Hematopoietic multipotent progenitor cell (in vitro differentiated cells): ENCODE measurements around the gene TMEM86B. TPM values are rescaled to one million over a fixed set of nuclear protein-coding genes. Genes with fewer than 3 reads are reported as not detected.

Source experiments
- DNase-seq, 3 donors: peaks; one replicate each; pipeline ENCODE4 v3.0.0-alpha.2; 2011 to 2015; ENCODE audit warnings: low read depth in 2 of 3, low spot score in 2 of 3
- total RNA-seq: library from RNA; depleted of rRNA; stranded (reverse); fragments of >200 nt; gene quantifications from one replicate; pipeline ENCODE4 v1.2.3, GENCODE V29; 2012

TMEM86B gene
- total RNA-seq, 1 donor, result 12.4 TPM

DNA sequence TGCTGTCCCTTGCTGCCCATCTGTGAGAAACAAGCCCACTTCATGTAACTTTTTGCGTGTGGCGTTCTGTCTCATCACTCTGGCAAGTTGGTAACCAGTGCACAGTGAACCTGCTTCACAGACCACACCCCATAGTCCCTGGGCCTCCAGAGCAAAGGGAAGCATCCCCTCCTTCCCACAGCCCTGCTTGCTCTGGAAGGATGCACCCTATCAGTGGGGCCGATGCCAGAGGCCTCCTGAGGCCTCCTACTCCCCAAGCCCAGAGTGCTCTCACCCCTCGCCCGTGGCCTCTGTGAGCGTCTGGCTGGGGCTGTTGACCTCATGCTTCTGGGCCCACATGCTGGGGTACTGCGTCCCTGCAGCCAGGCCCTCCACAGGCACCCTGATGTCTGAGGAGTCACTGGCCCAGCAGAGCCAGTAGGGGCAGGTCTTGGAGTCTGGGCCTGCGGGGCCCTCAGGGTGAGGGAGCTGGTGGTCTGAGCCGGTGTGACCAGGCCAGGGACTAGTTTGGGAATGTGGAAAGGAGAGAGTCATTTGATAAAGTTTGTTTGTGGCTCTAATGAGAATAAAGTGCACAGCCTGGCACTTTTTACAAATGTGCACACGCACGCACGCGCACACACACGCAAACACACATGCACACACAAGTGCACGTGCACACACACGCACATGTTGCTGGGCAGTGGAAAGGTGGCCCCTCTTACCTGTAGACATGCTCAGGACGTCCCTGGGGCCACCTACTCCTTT, 5.1 kb downstream of the TMEM86B start:
- DNase-seq, result no peak

DNA sequence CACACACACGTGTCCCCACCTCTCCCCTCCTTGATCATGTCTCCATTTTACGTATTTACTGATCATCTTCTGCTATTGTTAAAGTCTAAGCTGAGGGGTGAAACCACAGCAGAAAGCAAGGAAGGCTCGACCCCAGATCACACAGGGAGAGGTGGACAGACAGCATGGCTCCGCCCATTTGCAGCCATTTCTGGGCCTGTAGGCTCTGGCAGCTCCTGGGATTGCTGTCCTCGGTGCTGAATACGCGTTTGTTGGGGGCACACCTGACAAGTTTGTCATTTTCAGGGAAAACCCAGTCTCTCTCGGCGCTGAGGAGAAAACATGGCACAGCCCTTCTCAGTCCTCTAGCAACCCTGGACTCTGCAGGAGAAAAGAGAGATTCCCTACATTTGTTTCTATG, 8.0 kb downstream of the TMEM86B start:
- DNase-seq, result no peak

DNA sequence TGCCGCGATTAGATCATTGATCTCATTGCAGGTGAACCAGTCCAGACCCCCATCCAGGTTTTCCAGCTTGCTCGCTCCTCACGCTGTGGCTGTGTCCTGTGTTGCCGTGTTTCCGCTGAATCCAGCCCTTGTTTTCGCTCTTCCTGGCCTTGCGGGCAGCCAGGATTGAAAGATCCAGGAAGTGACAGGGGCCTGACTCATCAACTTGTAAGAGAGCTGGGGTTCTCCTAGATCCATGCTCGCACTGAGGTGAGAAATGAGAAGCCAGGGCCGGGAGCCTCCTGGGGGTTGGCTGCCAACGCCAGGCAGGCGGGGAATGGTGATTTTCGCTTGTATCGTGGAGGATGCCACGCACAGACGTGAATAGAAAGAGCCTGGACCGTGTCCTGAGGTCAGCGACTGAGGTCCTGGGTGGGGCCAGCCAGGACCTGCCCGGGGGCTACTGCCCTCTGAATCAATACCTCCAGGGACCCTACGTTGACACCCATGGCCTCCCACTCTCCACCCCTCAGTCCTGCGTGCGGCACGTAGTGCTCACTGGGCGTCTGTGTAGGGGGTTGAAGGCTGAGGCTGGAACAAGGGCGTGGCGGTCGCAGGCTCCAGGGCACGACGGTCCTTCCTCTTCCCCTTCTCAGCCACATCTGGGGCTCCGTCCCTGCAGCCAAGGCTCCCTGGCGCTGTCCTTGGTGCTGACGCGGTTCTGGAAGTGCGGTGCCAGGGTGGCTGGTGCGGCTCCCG, 11.9 kb downstream of the TMEM86B start:
- DNase-seq, result peak in 2 of 3 donors; percentile 90 to 92

DNA sequence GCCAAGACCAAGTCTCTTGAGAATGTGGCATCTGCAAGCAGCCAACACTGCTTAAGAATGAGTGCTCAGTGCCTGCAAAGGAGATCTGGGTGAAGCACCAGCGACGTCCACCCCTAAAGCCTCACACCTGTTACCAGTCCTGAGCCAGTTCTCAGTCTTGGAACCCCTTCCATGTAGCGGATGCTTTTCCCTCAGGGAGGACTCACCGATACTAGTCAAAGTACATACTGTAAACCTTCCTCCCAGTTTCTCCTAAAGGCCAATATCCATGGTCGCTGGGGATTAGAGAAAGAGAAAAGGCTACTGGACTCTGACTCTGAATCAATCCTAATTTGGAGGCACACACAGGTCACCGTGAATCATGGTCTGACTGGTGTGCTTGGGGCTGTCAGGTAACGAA, 15.0 kb downstream of the TMEM86B start:
- no peak for DNase-seq

DNA sequence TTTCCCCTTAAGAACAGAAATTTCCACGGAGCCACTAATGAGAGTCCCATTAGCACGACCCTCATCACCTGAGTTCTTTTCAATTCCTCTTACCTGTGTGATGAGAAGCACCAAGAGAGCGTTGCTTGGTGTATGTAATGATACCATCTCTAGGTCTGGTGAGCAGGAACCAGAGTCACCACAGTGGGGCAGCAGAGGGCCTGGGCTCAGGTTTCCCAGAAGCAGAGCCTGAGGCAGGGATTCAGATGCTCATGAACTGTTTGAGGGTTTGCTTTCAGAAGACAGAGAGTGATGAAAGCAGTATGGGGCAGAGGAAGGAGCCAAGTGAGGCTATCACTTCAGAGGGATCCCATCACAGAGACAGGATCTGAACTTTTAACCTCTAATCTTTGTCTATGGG, 16.1 kb downstream of the TMEM86B start:
- DNase-seq, result peak in 1 of 3 donors; percentile 16

DNA sequence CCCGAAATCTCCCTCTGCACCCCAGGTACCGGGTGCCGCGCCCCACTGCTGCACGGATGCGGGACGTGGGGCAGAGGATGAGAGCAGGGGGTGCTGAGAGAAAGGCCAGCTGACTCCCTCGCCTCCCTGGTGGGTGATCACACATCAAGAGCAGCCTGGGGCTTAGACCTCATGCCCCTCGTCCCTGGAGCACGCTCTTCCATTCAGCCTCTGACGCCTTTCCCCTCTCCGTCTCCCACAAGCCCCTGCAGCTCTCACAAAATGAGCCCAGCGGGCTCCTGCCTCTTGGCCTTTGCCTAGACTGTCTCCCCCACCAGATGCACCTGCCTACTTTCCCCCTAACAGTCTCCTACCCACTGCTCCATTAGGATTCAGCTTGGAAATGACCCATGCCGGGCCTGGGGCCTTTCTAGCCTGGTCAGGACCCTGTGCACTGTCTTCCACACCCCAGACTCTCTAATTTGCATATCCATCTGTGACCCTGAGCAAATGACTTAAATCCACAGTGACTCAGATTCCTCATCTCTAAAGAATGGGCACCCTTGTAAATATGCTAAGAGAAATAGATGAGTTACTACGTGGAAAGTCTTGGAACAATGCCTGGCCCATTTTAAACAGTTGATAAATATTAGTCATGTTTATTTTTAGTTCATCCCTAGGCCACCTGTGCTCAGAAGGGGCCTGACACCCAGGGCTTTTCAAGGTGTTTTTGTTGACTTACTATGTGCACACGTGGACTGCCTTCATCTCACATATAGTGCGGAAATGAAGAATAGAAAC, 18.7 kb downstream of the TMEM86B start:
- no peak for DNase-seq

DNA sequence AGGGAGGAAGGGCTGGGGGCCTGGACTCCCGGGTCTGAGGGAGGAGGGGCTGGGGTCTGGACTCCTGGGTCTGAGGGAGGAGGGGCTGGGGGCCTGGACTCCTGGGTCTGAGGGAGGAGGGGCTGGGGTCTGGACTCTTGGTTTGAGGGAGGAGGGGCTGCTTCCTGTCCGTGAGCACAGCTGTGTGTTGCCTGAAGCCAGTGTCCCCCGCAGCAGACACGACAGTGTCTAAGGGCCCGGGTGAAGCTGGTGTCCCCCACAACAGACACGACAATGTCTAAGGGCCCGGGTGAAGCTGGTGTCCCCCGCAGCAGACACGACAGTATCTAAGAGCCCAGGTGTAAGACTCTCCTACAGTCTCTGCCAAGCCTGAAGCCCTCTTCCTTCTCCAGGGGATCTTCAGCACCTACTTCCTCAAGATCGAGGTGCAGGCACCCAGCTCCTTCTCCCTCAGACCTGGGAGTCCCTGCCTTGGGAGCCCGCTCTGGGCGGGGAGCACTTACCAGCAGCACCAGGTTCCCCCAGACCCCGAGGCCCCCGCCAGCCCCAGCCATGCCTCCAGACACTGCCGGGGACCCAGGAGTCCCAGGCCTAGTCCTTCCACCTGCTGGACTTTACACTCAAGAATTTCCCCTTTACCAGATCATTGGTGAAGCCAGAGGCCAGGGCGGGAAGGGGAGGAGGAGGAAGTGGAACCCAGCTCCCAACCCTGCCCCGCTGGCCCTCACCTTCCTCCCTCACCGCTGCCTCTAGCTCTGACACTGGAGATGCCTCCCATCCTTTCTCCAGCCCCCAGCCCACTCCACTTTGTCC, 19.5 kb downstream of the TMEM86B start, which contains the start of gene PTPRH:
PTPRH (minus strand) TSS at position 622 of the 813 bp plus-strand sequence; CDS start at position 554, 68 bp downstream.
- DNase-seq, result no peak

DNA sequence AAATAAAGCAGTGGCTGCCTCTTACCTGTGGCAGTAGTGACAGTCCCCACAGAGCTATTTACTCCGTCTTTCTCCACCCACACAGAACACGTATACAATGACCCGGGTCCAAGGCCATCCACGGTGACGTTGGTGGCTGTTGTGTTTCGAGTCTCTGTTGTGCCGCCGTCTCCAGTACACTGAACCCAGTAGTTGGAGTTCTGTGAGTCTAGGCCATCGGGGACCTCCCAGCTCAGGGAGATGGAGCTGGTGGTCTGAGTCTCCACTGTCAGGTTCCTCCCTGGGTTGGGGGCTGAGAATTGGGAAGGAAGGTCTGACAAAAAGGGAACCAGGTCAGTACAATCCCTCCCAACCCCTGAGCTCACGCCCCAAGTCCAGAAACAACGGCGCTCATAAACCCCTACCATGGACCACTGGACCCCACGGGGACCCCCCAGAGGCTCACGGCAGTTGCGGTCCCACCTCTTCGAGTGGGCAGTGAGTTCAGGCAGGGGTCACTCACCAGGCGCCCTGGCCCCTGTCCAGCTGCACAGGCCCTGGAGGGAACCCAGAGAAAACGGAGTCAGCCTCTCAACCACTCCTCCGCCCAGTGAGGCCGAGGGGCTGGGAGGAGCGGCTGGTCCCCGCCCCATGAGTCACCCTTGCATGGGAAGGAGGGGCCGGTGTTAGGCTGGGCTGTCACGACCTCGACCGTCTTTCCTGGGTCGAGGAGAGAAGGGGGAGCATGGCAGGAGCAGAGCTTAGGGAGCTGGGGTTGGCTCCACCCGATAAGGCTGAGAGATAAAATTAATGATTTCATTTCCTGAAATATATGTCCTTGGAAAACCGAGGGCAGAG, 21.7 kb downstream of the TMEM86B start:
- DNase-seq, result peak in 2 of 3 donors; percentile 61 to 69

DNA sequence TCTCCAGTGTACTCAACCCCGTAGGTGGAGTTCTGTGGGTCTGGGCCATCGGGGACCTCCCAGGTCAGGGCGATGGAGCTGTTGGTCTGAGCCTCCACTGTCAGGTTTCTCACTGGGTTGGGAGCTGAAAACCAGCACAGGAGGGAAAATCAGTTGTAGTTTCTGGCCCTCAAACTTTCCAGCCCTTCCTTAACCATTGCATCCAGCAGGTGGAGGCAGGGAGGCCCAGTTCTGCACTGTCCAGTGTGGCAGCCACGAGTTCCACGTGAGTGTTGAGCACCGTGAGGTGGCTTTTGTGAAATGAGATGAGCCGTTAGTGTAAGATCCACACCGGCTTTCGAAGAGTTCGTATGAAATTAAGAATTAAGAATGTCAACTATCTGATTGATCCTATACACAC, 26.4 kb downstream of the TMEM86B start:
- peak in 2 of 3 donors; percentile 22 to 39 for DNase-seq

DNA sequence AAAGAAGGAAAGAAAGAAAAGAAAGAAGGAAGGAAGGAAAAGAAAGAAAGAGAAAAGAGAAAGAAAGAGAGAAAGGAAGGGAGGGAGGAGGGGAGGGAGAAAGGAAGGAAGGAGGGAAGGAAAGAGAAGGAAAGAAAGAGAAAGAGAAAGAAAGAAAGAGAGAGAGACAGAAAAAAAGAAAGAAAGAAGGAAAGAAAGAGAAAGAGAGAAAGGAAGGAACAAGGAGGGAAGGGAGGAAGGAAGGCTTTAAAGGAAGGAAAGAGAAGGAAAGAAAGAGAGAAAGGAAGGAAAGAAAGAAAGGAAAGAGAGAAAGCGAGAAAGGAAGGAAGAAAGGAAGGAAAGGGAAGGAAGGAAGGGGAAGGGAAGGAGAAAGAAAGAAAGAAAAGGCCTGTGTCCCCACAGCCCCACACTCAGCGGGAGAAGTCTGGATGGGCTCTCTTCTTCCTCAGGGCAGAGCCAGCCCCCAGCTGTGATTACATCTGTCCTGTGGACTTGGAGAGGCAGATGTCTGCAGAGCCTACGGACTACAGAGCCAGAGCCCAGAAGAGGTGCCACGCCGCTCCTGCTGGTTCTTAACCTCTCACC, 28.9 kb downstream of the TMEM86B start:
- no peak for DNase-seq

DNA sequence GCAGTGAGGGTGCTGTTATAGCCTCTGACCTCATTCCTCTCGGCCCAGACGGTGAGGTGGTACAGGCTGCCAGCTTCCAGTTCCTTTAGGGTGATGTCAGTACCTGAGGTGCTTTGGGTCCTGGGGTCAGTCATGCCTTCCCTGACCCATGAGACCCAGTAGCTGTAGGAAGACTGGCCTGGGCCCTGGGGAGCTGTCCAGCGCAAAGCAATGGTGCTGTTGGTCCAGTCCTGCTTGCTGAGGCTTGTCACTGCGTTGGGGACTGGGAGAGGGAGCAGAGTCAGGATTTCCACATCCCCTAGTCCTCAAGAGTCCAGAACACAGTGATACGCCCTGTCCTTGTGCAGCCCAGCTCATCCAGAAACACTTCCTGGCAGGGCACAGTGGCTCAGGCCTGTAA, 29.9 kb downstream of the TMEM86B start:
- DNase-seq, result no peak

DNA sequence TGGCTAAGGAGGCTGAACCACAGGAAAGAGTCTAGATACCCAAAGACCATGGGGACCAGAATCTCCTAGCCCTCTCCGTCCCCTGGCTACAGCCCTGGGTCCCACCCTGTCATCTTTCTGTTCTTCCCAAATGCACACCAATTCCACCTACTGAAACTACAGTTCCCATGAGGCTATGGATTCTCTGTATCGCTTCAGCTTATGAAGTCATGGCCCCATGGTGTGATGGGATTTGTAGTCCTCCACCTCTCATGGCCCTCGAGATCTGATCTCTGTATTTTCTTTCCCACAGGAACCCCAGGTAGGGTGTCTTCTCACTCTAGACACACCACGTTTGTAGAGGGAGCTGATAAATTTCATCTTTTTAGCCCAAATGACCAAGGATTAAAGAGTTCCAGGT, 31.0 kb downstream of the TMEM86B start:
- peak in 1 of 3 donors; percentile 43 for DNase-seq

DNA sequence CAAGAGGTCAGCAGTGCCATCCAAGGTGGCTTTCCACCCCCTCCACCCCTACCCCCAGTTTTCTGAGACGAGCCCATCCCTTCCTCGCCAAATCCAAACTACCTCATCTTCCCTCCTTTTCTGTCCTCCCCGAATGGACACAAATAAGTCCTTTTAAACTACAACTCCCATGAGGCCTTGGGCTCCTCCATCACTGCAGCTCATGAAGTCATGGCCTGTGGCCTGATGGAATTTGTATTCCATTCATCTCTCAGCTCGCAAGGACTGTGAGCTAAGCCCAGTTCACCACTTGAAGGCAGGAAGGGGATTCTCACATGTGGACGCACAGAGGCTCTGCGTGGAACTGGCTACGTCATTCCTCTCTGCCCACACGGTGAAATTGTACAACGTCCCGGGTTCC, 31.8 kb downstream of the TMEM86B start:
- DNase-seq, result no peak

DNA sequence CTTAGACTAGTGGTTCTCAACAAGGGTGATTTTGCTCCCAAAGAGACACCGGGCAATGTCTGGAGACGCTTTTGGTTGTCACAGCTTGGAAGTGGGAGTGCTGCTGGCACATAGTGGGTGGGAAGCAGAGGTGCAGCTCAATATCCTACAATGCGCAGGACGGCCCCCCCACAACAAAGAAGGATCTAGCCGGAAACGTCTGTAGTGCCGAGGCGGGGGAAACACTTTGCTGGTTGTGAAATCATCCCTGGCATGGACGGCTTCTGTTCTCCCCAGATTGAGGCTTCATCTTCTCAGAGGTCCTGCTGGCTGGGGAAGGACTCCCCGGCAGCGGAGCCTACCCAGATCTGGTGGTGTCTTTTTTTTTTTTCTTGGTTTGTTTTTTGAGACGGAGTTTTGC, 35.1 kb downstream of the TMEM86B start:
- no peak for DNase-seq

DNA sequence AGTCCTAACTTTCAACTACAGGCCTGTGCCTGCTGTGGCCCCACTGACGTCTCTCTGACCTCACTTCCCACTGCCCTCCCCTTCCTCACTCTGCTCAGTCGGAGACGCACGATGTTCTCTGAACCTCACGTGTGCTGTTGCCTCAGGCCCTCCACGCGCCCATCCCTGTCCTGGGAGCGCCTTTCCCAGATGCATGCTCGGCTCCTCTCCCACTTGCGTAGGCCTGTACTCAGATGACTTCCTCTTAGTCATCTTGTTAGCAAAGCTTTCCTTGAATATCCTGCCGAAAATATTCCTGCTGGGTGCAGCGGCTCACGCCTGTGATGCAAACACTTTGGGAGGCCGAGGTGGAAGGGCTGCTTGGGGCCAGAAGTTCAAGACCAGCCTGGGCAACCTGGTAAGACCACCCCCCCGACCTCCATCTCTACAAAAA, 39.1 kb downstream of the TMEM86B start:
- DNase-seq, result no peak

DNA sequence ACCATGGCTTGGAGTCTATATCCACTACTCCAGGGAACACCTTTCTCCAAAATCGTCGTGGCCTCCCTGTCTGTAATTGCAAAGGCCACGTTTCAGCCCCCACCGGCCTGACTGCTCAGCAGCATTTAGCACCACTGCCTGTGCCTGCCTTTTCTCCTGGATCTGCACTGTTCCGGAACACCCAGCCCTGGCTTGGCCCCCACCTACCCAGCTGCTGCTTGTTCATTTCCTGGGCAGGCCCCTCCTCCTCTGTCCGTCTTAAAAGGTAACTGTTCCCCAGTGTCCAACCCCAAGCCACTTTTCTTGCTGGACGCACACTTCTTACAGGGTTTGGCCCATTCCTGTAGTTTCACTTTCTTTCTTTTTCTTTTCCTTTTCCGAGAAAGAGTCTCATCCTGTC, 39.9 kb downstream of the TMEM86B start:
- DNase-seq, result no peak

DNA sequence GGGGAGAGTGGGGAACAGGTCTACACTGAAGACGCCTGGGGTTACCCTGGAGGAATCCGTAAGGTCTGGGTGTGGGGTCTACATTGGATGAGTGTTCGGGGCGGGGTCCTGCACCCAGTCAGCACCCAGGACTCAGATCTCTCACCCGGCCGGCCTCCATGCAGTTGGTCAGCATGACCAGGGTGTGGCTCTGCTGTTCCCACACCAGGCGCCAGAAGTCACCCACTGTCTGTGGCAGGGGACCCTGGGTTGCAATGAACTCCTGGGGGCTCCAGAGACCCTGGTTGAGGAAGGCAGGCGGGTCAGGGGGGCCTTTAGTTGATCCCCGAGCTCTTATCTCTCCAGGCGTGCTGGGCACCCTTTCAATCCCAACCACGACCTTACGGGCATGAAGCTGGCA, 42.5 kb downstream of the TMEM86B start:
- DNase-seq, result no peak

DNA sequence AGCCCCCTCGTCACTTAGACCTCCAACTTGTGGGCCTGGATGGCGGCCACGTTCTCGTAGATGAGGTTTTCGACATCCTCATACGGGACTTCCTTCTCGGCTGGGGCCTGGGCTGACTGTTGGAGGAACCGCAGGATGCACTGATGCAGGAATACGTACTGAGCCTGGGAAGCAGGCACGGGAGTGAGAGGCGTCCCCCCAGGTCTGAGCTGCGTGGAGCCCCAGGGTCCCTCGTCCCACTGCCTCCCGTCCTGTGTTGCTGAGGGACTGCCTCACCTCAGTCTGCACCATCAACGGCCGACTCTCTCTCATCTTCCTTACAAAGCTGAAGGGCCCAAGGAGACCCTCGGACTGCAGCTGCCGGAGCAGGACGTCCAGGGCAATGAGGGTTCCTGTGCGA, 46.8 kb downstream of the TMEM86B start:
- no peak for DNase-seq
